Activated CD8-positive, alpha-beta memory T cell treated with anti-CD3 and anti-CD28 coated beads for 36 hours (primary cell): Measurements from ENCODE around the gene LRFN4. TPM values are rescaled to one million over a fixed set of nuclear protein-coding genes. Genes with fewer than 3 reads are reported as not detected.

Experiments
- CTCF ChIA-PET: fragments of 350-600 bp; sonication (Branson Sonifier 250); formaldehyde crosslinking; loops from one replicate; lab custom pipeline; 2021; ENCODE audit warnings: antibody characterized with exemption; lab: Charles Lee
- POLR2A ChIA-PET: fragments of 350-600 bp; sonication (Branson Sonifier 250); formaldehyde crosslinking; loops from one replicate; lab custom pipeline; 2021; ENCODE audit warnings: antibody characterized with exemption; lab: Charles Lee
- total RNA-seq, 2 experiments: library from RNA; stranded (reverse); gene quantifications; one replicate each; pipeline ENCODE4 v1.2.3, GENCODE V29; 2021

The LRFN4 gene
- total RNA-seq, 2 experiments from 2014 or later: 40.5 to 42.3 TPM

DNA sequence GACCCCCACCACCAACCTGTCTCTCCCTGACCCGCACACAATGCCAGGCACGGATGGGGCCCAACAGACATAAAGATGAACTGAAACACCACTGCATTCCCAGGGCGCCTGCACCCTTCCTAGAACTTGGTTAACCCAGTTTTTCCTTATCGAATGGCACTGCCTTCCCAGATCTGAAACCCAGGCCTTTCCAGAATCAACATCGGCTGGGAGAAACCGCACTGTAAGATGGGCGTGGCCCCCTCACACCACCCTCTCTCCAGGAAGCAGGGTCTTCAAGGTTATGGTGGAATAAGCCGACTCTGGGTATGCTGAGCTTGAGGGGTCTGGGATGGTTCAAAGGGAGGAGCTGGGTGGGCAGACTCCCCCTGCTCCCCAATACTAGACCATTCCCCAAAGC lies 23.1 kb downstream of the LRFN4 start:
- CTCF ChIA-PET: interaction anchor here (0.9 kb wide), 1 partner anchor 10 kb away, joined by 4 read pairs; no protein-coding TSS in a partner anchor

GRCh38 chr11:66880496-66881450 lies 23.9 kb downstream of the LRFN4 start:
- ChIA-PET CTCF (no interaction called here), POLR2A (no interaction called here)

More for the DNA sequence above, 23.1 kb downstream of the LRFN4 start:
- POLR2A ChIA-PET: no interaction called here

DNA sequence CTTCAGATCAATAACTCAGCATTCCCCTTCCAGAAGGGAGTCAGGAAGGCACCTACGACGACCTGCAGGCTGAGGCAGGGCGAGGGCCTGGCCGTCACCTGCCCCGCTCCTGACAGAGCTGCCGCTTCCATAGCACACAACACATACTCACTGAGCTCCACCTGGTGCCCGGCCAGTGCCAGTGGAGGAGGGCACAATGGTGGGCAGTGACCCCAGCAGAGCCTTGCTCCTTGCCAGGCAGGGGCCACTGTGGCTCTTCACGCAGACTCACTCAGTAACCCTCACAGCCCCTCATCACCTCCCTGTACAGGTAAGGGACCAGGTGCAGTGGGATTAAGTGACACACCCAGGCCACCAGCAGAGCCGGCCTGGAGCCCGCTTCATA lies 24.6 kb downstream of the LRFN4 start:
- ChIA-PET POLR2A (no interaction called here), CTCF (no interaction called here)

DNA sequence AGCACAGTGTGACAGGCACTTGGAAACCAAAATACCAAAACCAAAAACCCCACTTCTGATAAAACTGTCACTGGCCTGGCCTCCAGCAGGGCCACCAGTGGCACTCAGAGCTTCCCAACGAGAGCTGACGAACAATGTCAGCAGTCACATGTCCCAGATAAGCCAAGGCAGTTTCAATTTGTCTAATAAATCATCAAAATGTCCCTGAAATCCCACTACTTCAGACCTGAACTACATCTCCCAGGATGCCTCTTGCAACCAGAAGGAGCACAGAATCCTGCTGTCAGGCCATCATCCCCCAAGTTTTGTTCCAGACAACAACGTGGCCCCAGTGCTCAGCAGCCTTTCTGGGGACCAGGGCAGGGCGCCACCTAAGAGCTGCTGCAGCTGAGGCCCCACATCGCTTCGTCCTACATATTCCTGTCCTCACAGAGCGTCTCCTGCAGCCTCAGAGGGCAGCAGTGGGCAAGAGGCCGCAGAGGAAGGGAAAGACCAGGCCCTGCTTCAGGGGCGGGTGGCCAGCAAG lies 25.1 kb downstream of the LRFN4 start:
- CTCF ChIA-PET: interaction anchor here (1.0 to 2.1 kb wide), 3 partner anchors 47 to 279 kb away, joined by 3 to 8 read pairs (median 3); no protein-coding TSS in a partner anchor
- POLR2A ChIA-PET: no interaction called here

GRCh38 chr11:66882561-66883015 lies 25.7 kb downstream of the LRFN4 start:
- CTCF ChIA-PET: interaction anchor here (1.0 to 2.1 kb wide), 5 partner anchors 13 to 280 kb away, joined by 3 to 8 read pairs (median 3); partner anchors contain the start of gene RCE1
- POLR2A ChIA-PET: no interaction called here

- POLR2A ChIA-PET: no interaction called here
Observed at GRCh38 chr11:66883016-66883965, 26.4 kb downstream of the LRFN4 start.

GRCh38 chr11:66884443-66884842 lies 27.6 kb downstream of the LRFN4 start:
- ChIA-PET POLR2A (no interaction called here), CTCF (interaction anchor here (1.1 kb wide), 2 partner anchors 59 to 65 kb away, joined by 3 to 4 read pairs; no protein-coding TSS in a partner anchor)

More at GRCh38 chr11:66883016-66883965, 26.4 kb downstream of the LRFN4 start:
- CTCF ChIA-PET: interaction anchor here (0.6 to 2.1 kb wide), 7 partner anchors 13 to 1544 kb away, joined by 3 to 8 read pairs (median 3); partner anchors contain the start of gene RCE1

DNA sequence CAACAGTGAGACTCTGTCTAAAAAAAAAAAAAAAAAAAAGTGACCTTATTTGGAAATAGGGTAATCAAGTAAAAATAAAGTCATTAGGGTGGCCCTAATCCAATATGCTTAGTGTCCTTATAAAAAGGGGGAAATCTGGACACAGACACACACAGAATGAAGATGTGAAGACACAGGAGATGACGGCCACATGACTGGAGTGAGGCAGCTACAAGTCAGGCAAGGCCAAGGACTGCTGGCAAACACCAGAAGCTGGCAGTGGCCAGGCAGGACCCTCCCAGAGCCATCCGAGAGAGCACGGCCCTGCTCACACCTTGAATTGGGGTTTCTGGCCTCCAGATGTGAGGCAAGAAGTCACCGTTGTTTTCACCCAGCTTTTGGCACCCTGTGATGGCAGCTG lies 28.6 kb downstream of the LRFN4 start:
- POLR2A ChIA-PET: no interaction called here
- CTCF ChIA-PET: interaction anchor here (0.6 kb wide), 1 partner anchor 896 kb away, joined by 3 read pairs; no protein-coding TSS in a partner anchor

GRCh38 chr11:66885950-66886440 lies 29.1 kb downstream of the LRFN4 start:
- ChIA-PET POLR2A (no interaction called here), CTCF (no interaction called here)

GRCh38 chr11:66886671-66887221 lies 29.9 kb downstream of the LRFN4 start:
- CTCF ChIA-PET: no interaction called here

GRCh38 chr11:66887526-66887925 lies 30.7 kb downstream of the LRFN4 start:
- ChIA-PET CTCF (no interaction called here), POLR2A (no interaction called here)

More at GRCh38 chr11:66886671-66887221, 29.9 kb downstream of the LRFN4 start:
- POLR2A ChIA-PET: no interaction called here

DNA sequence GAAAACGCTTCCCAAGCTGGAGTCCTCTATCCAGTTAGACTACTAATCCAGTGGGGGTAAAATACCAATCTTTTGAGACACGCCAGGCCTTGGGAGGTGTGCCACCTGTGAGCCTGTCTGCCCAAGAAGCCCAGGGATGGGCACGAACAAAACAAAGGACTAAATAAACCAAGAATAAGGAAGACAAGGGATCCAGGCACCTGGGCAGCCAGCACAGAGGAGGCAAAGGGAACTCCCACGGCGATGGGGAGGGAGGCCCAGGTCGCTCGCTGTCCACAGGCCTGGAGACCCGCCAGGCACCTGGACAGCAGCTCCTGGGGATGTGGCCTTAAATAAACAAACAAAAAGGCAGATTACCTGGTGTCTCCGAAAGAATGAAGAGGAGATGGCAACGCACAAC lies 31.4 kb downstream of the LRFN4 start:
- CTCF ChIA-PET: no interaction called here
- POLR2A ChIA-PET: no interaction called here

GRCh38 chr11:66889960-66890359 lies 33.1 kb downstream of the LRFN4 start:
- POLR2A ChIA-PET: no interaction called here
- CTCF ChIA-PET: interaction anchor here (1.0 kb wide), 1 partner anchor 132 kb away, joined by 3 read pairs; no protein-coding TSS in a partner anchor

- ChIA-PET POLR2A (no interaction called here), CTCF (interaction anchor here (0.5 kb wide), 1 partner anchor 1399 kb away, joined by 3 read pairs; no protein-coding TSS in a partner anchor)
Observed at GRCh38 chr11:66891851-66892660, 35.2 kb downstream of the LRFN4 start.

DNA sequence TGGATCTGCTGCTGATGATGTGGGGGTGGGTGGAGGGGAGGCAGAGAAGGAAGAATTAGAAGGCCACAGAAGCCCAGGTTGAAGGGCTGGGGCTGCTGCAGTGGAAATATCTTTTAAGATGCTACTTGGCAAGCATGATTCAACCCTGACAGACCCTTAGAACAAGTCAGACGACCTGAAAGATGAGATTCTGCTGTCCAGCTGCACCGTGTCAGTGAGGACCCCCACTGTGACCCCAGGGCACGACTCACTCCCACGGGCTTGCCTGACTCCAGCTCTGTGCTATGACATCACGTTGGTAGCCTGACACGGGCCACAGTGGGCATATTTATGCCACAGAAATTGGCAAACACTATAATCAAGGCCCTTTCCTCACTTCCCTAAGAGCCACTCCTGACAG lies 36.0 kb downstream of the LRFN4 start:
- CTCF ChIA-PET: no interaction called here
- POLR2A ChIA-PET: no interaction called here

GRCh38 chr11:66894141-66894540 lies 37.3 kb downstream of the LRFN4 start:
- ChIA-PET POLR2A (no interaction called here), CTCF (interaction anchor here (0.7 kb wide), 2 partner anchors 60 to 79 kb away, joined by 3 read pairs; no protein-coding TSS in a partner anchor)

DNA sequence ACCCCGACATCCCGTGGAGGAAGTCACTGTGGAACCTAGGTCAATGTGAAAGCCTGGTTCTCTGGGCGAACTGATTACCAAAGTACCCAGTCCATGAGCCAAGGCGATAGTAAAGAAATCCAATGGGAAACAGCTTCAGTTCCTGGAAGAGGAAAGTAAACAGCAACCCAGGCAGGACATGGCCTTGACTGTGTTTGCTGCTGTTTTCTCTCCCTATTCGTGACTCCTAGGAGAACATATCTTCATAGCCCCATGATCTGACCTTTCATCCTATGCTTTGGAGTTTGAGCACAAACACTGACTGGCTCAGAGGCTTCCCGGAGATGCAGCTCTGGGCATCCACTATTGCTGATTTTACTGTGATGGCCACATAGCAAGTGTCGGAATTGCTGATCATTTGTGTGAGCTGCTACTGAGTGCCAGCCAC lies 45.1 kb downstream of the LRFN4 start:
- POLR2A ChIA-PET: interaction anchor here (0.6 kb wide), 1 partner anchor 467 kb away, joined by 10 read pairs; no protein-coding TSS in a partner anchor
- CTCF ChIA-PET: interaction anchor here (1.6 kb wide), 1 partner anchor 13 kb away, joined by 4 read pairs; no protein-coding TSS in a partner anchor
